B cell (primary cell): ENCODE results near the gene GTF2I.
"Not testable (repeated sequence)": the region's sequence is repeated elsewhere in the genome, so short reads cannot be mapped to it uniquely, and the experiment has no call there.

ENCODE experiments used
- CTCF ChIP-seq: fragments of 200-600 bp; IDR thresholded peaks from one replicate; pipeline ENCODE4 v1.8.0; 2022; ENCODE audit warnings: antibody characterized with exemption, mild to moderate bottlenecking
- EZH2 ChIP-seq: IDR thresholded peaks from 2 replicates; pipeline ENCODE4 v1.6.1; 2012; ENCODE audit warnings: borderline replicate concordance, low read depth, mild to moderate bottlenecking, moderate library complexity, low read length; ENCODE audit not compliant: insufficient read depth, poor library complexity, severe bottlenecking

- not testable (repeated sequence) for TF ChIP-seq EZH2, CTCF
Observed at GRCh38 chr7:74728686-74729085, 71.2 kb downstream of the GTF2I start.
